HepG2 (cell line): ENCODE measurements around the gene SERINC2.

Experiments
- CREB3 ChIP-seq: sonication (generic); formaldehyde crosslinking; IDR thresholded peaks from 2 replicates; pipeline ENCODE4 v1.5.0; 2020; ENCODE audit warnings: missing genetic modification reagents
- CTCF ChIP-seq: sonication (generic); formaldehyde crosslinking; IDR thresholded peaks from 2 replicates; pipeline ENCODE4 v1.5.0; 2020; ENCODE audit warnings: mild to moderate bottlenecking, missing genetic modification reagents, moderate library complexity
- EZH2 ChIP-seq: conservative IDR thresholded peaks from 2 replicates; pipeline ENCODE4 v1.6.1; 2012; ENCODE audit warnings: mild to moderate bottlenecking, low read depth, low read length, moderate library complexity
- HMGXB4 ChIP-seq, 2 experiments: sonication (generic) in 1 of 2; formaldehyde crosslinking in 1 of 2; IDR thresholded peaks; 2 replicates each; pipeline versions ENCODE4 v1.4.0 to v1.6.1; 2018 to 2020; ENCODE audit warnings: missing genetic modification reagents in 2 of 2, borderline replicate concordance in 1 of 2, low read depth in 1 of 2, mild to moderate bottlenecking in 1 of 2, missing biosample characterization in 1 of 2
- POLR2AphosphoS2 ChIP-seq: IDR thresholded peaks from 2 replicates; pipeline ENCODE4 v1.6.1; 2011; ENCODE audit warnings: low read depth, low read length, improper control_type of control experiment
- PRDM15 ChIP-seq: sonication (generic); formaldehyde crosslinking; IDR thresholded peaks from 2 replicates; pipeline ENCODE4 v1.4.0; 2020; ENCODE audit warnings: missing genetic modification reagents
- REST ChIP-seq, 2 experiments: IDR thresholded peaks; 2 replicates each; pipeline ENCODE4 v1.6.1; 2011 to 2012; ENCODE audit warnings: low read length in 2 of 2, borderline replicate concordance in 1 of 2, low read depth in 1 of 2, mild to moderate bottlenecking in 1 of 2, moderate library complexity in 1 of 2
- TEAD2 ChIP-seq: sonication (generic); formaldehyde crosslinking; IDR thresholded peaks from 2 replicates; pipeline ENCODE4 v1.9.0; 2021; ENCODE audit warnings: missing genetic modification reagents
- U2AF1 ChIP-seq: fragments of 200-400 bp; formaldehyde crosslinking; optimal IDR thresholded peaks from 2 replicates; pipeline ENCODE3; 2017; ENCODE audit warnings: mild to moderate bottlenecking, low read depth, low read length
- ZC3H4 ChIP-seq: sonication (generic); formaldehyde crosslinking; IDR thresholded peaks from 2 replicates; pipeline ENCODE4 v1.4.0; 2020; ENCODE audit warnings: missing genetic modification reagents, borderline replicate concordance
- ZNF253 ChIP-seq: sonication (generic); formaldehyde crosslinking; IDR thresholded peaks from 2 replicates; pipeline ENCODE4 v1.8.0; 2022; ENCODE audit warnings: mild to moderate bottlenecking, missing genetic modification reagents, borderline replicate concordance

GRCh38 chr1:31415658-31416057 is 2.6 kb downstream of the SERINC2 start:
- TF ChIP-seq CTCF (CRISPR knock-in tag), result no peak
- no peak for TF ChIP-seq U2AF1
- no peak for TF ChIP-seq PRDM15 (CRISPR knock-in tag)
- no peak for TF ChIP-seq EZH2
- no peak for TF ChIP-seq ZC3H4
- no peak for TF ChIP-seq POLR2AphosphoS2
- no peak for TF ChIP-seq CREB3 (CRISPR knock-in tag)
- no peak for TF ChIP-seq HMGXB4 (CRISPR knock-in tag; IDR thresholded peaks at IDR 0.05; ENCODE audit: borderline replicate concordance in 1 of 2, low read depth in 1 of 2)
- TF ChIP-seq ZNF253 (CRISPR knock-in tag), result no peak
- no peak for TF ChIP-seq REST (IDR thresholded peaks at IDR 0.05; ENCODE audit: borderline replicate concordance in 1 of 2, low read depth in 1 of 2, low read length in 2 of 2)
- TF ChIP-seq TEAD2 (CRISPR knock-in tag), result no peak
